Embryonic facial prominence (tissue), 1 donor: Measurements from ENCODE around the gene UBE2G1.

Experiments
- DNase-seq: peaks from one replicate; pipeline ENCODE4 v3.0.0-alpha.2; 2016; ENCODE audit errors: extremely low spot score

The UBE2G1 gene

DNA sequence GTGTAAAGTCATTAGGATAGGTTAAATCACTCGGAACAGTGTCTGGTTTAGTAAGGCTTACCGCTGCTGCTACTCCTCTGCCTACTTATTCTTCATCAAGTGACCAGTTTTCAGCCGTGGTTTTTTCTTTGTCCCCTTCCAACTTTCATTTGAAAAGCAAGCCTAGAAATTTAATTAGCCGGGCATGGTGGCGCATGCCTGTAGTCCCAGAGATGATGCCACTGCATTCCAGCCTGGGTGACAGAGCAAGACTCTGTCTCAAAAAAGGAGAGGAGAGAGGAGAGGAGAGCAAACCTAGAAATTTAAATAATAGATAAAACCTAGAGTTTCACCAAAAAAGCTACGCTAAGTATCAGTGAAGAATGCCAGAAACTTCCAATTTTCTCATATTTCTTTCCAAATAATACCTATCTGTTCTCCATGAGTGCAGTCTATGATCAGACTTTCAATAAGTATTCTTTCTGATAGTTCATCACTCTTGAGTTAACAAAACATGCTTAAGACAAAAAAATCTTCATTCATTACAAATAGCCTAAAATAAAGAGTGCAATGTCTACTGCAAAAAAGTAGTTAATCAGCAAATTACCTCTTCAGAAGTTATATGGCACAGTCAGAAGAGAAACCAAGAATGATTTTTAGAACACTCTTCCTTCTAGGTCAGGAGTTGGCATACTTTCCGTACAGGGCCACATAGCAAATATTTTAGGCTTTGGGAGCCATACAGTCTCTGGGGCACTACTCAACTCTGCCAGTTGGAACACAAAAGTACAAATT is 117.8 kb downstream of the UBE2G1 start:
- DNase-seq = no peak

DNA sequence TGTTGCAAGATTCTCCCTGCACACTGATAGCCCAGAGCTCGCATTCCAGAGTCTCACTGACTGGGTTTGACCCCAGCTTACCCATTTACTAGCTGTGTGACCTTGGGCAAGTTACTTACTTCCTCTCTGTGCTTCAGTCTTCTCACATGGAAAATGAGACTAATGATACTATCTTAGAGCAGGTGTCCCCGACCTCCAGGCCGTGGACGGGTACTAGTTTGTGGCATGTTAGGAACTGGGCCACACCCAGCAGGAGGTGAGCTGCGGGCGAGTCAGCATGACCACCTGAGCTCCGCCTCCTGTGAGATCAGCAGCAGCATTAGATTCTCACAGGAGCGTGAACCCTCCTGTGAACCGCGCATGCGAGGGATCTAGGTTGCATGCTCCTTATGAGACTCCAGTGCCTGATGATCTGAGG is 118.5 kb downstream of the UBE2G1 start:
- DNase-seq = no peak

DNA sequence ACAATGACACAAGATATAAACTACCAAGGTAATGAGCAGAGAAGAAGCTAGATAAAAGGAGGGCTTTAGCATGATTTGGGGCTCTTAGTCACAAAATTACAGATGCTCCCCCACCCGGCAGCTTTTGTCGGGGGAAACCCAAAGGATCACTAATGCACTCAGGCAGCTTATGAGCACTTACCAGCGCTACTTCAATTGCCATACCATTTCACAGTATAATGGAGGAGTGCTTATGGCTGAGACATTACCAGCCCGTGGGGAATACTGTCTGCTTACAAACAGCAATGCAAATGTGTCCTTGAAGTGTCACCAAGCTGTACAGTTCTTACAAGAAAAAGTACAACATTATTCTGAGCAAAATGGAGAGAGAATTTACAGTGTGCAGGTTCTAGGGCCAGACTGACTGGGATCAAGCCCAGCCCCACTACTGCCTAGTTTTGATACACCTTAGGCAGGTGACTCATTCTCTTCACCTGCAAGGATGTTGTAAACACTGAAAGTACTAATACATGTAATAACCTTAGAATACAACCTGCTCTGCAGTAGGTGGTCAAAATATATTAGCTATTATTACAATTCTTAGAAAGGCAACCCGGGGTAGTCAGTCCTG is 119.0 kb downstream of the UBE2G1 start:
- DNase-seq = no peak

DNA sequence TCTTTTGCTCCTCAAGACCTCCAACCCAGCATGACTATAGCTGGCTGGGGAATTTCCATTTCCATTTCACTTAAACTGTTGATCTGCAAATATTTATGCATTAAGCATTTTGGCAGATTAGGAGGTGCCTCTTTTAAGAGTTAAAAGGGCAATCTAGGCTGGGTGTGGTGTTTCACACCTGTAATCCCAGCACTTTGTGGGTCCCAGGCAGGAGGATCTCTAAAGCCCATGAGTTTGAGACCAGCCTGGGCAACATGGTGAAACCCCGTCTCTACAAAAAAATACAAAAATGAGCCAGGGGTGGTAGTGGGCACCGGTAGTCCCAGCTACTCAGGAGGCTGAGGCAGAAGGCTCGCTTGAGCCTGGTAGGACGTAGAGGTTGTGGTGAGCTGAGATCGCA is 119.8 kb downstream of the UBE2G1 start:
- no peak for DNase-seq

DNA sequence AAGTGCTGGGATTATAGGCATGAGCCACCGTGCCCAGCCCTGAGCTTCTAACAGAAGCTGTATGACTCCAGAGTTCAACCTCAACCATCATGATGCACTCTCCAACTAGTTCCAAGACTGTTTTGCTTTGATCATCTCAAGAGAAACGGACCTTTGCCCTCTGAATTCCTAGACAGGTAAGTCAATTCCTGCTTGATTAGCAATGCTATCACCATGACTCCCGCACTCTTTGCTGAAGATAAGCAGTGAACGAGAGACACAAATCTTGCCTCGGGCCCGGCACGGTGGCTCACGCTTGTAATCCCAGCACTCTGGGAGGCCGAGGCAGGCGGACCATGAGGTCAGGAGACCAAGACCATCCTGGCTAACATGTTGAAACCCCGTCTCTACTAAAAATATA is 124.9 kb downstream of the UBE2G1 start:
- no peak for DNase-seq

DNA sequence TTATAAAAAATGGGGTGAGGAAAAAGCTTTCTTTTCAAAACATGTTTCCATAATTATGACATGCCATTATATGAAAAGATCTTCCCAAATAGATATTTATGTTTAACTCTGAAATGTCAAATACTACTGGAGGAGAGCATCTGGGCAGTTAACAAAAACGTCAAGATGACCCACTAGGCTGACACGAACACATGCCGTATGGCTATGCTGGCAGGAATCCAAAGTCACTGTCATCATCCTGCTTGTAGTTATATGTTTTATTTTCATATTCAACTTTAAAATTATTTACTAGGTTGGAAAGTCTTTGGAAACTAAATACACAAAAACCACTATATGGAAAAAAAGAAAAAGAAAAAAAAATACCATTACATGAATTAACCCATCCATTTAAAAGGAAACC is 130.0 kb downstream of the UBE2G1 start:
- no peak for DNase-seq

DNA sequence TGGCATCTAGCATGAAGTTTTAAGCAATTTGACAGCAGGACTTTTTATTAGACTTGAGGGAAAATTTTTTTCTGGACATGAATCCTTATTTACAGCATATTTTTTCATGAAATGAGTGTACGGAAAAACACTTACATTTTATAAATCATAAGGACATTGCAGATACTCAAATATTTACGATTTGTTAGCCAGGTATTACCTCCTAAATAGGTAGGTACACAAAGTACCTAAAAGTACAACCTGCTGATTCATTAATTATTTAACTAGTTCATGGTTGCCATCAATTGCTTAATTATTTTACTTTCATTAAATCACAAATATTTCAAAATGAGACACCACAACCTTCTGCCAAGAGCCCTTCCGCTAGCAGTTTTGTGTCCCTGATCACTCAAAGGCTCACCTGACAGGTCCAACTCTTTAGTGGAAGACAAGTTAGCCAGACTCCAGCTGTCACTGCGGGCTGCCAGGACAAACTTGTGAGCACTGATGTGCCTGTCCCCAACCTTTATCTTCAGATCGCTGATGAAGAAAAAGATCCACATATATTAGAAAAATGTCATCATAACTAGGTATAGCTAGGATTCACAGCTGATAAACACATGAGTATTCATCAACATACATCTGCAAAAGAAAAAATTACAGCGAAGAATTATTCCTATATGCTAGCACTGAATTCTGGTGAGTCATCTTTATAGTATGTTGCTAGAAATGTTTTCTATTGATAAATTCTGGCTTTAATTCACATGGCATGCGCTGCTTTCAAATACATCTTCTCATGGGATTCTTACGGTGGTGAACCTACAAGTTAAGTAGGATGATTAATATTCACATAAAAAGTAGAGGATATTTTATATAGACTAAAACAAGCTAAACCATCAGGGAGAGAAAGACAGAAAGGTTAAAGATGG is 130.8 kb downstream of the UBE2G1 start:
- no peak for DNase-seq

DNA sequence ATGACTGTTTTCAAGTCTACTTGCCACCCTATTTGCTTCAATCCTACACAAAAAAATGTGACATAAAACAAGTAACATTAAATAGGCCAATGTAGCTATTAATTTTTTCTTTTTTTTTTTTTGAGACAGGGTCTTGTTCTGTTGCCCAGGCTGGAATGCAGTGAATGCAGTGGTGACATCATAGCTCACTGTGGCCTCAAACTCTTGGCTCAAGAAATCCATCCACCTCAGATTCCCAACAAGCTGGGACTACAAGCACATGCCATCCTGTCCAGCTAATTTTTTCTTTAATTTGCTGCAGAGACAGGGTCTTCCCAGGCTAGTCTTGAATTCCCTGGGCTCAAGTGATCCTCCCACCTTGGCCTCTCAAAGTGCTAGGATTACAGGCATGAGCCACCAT is 132.1 kb downstream of the UBE2G1 start:
- DNase-seq = no peak

DNA sequence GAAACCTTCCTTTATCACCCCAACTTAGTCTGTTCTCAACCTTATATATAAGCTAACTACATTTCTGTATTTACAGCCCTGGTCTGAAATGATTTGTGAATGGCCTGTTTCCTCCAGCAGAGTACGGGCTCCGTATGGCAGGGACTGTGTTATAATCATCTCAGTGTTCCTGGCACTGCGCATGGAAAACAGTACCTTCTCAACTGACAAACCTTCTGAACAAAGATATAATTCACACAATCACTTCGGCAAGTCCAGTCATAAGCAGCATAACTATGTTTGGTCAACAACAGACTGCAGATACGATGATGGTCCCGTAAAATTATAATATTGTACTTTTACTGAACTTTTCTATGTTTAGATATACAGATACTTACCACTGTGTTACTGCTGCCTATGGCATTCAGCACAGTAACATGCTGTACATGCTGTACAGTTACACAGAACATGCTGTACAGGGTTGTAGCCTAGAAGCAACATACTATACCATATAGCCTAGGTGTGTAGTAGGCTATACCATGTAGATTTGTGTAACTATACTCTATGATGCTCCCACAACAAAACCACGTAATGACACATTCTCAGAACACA is 132.7 kb downstream of the UBE2G1 start:
- no peak for DNase-seq

DNA sequence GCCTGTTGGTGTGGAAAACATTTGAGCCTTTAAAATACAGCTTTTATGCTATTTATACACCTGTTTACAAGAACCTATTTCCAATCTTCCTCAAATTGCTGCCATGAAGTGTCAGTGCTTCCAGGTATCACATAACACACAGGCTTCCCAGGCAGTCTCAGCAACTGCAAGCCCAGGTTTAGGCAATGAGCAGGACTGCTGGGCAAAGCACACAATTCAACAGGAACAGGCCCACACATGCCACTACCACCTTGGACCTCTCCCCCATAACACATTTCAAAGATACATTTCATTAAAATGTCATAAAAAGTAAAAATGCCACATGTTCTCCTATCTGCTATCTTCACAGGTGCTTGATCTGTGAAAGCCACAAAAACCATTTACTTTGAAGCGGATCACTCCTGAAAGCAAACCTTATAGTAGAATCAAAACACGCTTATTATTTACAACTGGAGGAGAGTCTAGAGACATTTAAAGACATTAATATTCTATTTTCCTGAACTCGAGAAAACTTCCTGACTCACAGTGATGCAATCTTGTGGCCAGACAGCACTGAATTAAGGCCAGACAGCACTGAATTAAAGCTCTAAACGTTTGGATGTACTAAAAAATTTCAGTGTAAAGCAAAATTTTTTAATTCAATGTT is 134.2 kb downstream of the UBE2G1 start:
- no peak for DNase-seq

DNA sequence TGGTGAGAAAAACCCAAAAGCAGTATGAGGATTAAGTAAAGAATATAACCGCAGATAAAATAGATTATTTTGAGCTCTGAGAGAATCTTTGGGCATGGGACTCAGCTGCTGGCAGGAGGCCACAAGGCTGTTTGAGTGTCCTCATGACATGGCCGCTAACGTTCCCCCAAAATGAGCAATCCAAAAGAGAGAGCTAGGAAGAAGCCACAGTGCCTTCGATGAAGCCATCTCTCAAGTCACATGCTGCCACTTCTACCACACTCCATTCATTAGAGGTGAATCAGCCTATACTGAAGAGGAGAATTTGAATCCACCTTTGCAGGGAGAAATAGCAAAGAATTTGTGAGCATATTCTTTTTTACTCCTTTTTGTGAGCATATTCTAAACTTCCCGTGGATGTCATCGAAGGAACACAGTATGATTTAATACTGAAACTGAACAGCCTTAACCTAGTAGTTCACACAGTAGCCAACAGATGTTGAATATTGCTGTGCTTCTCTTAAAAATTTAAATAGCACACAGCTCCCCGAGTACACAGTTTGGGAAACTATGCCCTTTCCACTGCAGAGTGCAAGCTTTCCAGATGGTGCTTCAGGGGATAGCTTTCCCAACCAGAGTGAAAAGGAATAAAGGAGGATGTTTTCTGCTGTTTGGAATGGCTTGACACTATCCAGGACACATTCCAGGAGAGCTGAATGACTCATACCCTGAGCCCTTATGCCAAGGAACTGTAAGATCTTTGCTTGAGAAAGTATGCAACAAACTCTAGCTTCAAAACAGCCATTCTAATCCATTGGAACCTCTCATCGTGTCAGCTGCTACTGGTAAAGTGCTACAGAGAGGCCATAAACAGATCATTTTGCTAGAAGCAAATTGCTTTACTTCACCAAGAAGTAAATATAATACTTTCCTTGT is 136.6 kb downstream of the UBE2G1 start:
- no peak for DNase-seq

DNA sequence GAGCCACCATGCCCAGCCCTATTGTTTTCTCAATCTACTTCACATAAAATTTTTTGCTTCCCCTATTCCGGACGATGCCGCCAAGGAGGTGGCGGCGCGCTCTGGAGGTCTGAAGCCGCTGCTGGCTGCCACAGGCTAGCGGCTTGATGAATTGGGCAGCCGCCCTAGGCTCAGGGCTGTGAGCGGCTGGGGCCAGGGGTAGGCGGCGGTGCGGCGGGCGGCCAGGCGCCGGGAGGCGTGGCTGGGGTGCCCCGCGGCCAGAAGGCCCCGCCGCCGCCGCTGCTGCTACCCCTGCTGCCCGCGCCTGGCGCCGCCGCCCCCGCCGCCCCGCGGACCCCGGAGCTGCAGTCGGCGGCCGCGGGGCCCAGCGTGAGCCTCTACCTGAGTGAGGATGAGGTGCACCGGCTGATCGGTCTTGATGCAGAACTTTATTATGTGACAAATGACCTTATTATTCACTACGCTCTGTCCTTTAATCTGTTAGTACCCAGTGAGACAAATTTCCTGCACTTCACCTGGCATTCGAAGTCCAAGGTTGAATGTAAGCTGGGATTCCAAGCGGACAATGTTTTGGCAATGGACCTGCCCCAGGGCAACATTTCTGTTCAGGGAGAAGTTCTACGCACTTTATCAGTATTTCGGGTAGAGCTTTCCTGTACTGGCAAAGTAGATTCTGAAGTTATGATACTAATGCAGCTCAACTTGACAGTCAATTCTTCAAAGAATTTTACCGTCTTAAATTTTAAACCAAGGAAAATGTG is 144.4 kb downstream of the UBE2G1 start:
- no peak for DNase-seq

DNA sequence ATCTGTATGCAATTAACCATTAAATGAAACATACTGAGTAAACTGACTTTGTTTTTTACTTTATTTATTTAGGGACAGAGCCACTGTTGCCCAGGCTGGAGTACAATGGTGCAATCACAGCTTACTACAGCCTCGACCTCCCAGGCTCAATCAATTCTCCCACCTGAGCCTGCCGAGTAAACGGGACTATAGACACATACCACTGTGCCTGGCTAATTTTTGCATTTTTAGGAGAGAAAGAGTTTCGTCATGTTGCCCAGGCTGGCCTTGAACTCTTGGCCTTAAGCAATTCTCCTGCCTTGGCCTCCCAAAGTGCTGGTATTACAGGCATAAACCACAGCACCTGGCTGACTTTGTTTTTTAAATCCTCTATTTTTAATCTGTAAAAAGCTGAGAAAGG is 145.3 kb downstream of the UBE2G1 start:
- DNase-seq = no peak

DNA sequence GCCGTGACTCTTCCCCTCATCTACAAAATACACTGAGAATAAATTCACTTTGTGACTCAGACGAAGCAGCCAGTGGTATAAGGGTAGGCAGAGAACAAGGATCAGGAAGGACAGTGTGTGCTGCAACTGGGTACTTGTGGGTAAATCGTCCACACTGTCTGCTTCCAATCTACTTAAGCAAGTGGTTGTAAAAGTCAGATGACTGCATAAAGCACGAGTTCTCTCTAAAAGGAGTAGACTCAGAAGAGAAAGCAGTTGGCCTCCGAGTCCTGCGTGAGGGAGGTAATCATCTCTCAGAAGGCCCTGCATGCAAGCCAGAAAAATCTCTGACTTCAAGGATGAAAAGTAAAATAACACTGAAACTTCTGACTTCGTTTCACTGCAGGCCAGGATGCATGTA is 145.8 kb downstream of the UBE2G1 start:
- DNase-seq = no peak
